ENCODE measurements around the gene KIF26A. TPM values are rescaled to one million over a fixed set of nuclear protein-coding genes. Genes with fewer than 3 reads are reported as not detected.

Gene KIF26A
- total RNA-seq, 1 donor from 2014 or later: 20.0 TPM

DNA sequence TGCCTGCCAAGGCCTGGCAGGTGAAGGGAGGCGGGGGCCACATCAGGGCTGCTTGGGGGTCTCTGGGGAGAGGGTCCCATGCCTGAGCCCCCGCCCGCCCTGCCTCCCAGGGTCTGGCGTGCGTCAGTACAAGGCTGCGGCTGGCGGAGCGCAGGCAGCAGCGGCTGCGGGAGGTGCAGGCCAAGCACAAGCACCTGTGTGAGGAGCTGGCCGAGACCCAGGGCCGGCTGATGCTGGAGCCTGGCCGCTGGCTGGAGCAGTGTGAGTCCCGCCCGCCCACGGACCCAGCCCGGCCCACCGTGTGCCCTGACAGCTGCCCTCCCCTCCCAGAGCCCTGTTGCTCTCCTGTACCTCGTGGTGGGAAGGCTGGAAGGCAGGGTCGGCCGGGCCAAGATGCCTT, 40.7 kb downstream of the KIF26A start:
- TF ChIP-seq, protein P1, sequence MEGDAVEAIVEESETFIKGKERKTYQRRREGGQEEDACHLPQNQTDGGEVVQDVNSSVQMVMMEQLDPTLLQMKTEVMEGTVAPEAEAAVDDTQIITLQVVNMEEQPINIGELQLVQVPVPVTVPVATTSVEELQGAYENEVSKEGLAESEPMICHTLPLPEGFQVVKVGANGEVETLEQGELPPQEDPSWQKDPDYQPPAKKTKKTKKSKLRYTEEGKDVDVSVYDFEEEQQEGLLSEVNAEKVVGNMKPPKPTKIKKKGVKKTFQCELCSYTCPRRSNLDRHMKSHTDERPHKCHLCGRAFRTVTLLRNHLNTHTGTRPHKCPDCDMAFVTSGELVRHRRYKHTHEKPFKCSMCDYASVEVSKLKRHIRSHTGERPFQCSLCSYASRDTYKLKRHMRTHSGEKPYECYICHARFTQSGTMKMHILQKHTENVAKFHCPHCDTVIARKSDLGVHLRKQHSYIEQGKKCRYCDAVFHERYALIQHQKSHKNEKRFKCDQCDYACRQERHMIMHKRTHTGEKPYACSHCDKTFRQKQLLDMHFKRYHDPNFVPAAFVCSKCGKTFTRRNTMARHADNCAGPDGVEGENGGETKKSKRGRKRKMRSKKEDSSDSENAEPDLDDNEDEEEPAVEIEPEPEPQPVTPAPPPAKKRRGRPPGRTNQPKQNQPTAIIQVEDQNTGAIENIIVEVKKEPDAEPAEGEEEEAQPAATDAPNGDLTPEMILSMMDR (IDR thresholded peaks at IDR 0.05; ENCODE audit: unreplicated experiment): no peak
- H3K9me3 Mint-ChIP-seq: no peaks in the 10 kb centered on the region
- H3K4me1 Mint-ChIP-seq: peaks cover 2% of the 10 kb centered on the region
- H3K27ac Mint-ChIP-seq: no peak overlapping the region
- no peaks in the 10 kb centered on the region for H3K36me3 Mint-ChIP-seq
- DNase-seq (ENCODE audit: low spot score in 2 of 2, unreplicated experiment in 2 of 2): no peak
- no peak overlapping the region for H3K4me3 Mint-ChIP-seq
- H3K27me3 Mint-ChIP-seq (ENCODE audit: low read depth): no peaks in the 10 kb centered on the region

DNA sequence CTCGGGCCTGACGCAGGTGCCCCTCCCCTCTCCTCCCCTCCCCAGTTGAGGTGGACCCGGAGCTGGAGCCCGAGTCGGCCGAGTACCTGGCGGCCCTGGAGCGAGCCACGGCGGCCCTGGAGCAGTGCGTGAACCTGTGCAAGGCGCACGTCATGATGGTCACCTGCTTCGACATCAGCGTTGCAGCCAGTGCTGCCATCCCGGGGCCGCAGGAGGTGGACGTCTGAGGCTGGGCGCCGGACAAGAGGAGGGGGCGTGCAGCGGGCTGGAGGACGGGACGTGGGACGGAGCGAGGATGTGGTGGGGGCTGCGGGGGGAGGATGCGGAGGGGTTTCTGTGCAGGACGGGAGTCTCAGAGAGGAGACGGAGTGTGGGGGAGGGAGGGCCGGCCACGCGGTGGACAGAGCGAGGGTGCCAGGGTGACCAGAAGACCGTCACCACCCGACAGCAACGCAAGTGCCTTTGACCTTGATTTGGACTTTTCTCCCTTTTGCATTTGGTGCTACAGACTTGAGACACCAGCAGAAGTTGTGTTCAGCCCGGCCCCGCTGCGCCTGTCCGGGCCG, 41.3 kb downstream of the KIF26A start:
- Mint-ChIP-seq H3K27ac (no peak overlapping the region), H3K4me1 (peaks cover 4% of the 10 kb centered on the region), H3K27me3 (ENCODE audit: low read depth) (no peaks in the 10 kb centered on the region), H3K9me3 (no peaks in the 10 kb centered on the region), H3K36me3 (no peaks in the 10 kb centered on the region), H3K4me3 (no peak overlapping the region)
- DNase-seq (ENCODE audit: low spot score in 2 of 2, unreplicated experiment in 2 of 2): no peak
- TF ChIP-seq, protein P1 (IDR thresholded peaks at IDR 0.05; ENCODE audit: unreplicated experiment): no peak

DNA sequence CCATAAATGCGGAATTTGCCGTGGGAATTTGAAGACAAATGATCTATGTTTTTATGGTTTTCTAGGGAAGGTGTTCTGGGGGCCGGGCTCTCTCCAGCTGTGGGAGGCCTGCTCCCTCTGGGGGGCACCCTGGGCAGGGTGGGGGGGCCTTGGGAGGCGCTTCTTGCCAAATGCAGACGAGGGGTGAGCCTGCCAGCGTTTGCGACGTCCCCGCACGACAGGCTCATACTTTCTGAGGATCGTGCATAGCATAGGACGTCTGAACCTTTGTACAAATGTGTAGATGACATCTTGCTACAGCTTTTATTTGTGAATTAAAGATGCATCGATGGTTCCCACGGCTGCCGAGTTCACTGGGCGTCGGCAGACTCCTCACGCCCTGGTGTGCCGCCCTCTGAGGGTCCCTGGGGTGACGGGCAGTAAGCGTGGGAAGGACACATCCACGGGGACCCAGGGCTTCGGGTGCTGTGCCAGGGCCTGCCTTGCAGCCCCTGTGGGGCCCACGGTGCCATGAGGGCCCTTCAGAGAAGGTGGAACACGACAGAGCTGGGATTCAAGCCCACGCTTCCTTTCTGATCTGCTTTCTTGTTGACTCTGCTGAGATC, 42.3 kb downstream of the KIF26A start:
- H3K36me3 Mint-ChIP-seq: no peaks in the 10 kb centered on the region
- no peak for DNase-seq (ENCODE audit: low spot score in 2 of 2, unreplicated experiment in 2 of 2)
- H3K4me1 Mint-ChIP-seq: peaks cover 6% of the 10 kb centered on the region
- TF ChIP-seq, protein P1 (IDR thresholded peaks at IDR 0.05; ENCODE audit: unreplicated experiment): no peak
- no peaks in the 10 kb centered on the region for H3K27me3 Mint-ChIP-seq (ENCODE audit: low read depth)
- no peak overlapping the region for H3K4me3 Mint-ChIP-seq
- H3K27ac Mint-ChIP-seq: peak overlapping the region; percentile 69
- H3K9me3 Mint-ChIP-seq: no peaks in the 10 kb centered on the region

DNA sequence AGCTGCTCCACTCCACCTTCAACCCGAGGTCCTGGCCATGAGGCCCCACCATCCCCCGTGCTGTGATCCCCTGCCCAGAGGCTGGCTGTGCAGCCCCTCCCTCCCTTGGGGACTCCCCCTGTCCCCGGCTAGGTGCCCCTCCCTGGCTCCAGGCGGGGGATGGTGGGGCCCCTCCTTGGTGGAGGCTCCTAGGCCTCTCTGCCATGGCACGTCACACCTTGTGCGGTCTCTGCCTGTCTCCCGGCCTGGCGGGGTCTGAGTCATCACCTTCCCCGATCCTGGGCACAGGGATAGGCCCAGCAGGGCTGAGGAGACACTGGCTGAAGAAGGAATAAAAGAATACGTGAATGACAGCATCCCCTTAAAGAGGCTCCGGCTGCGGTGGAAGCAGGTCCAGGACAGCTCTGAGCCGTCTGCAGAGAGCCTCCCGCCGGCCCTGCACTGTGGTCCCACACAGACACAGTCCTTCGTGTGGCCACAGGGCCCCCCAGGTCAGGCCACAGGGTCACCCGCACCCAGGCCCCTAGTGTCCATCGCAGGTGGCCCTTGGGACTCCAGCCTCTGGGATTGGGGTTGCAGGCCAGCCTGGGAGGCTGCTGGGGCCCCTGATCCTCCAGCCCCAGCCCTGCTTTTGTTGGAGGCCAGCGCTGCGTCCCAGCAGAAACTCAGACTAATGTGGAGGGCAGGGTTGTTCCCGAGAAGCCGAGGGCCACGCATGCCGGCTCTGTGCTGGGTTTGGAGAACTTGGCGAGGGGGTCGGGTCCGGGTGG, 43.6 kb downstream of the KIF26A start:
- H3K9me3 Mint-ChIP-seq: no peaks in the 10 kb centered on the region
- no peaks in the 10 kb centered on the region for H3K27me3 Mint-ChIP-seq (ENCODE audit: low read depth)
- no peaks in the 10 kb centered on the region for H3K36me3 Mint-ChIP-seq
- no peak overlapping the region for H3K4me3 Mint-ChIP-seq
- DNase-seq (ENCODE audit: low spot score in 2 of 2, unreplicated experiment in 2 of 2): no peak
- H3K27ac Mint-ChIP-seq: no peak overlapping the region
- H3K4me1 Mint-ChIP-seq: peaks cover 9% of the 10 kb centered on the region
- TF ChIP-seq, protein P1 (IDR thresholded peaks at IDR 0.05; ENCODE audit: unreplicated experiment): no peak

DNA sequence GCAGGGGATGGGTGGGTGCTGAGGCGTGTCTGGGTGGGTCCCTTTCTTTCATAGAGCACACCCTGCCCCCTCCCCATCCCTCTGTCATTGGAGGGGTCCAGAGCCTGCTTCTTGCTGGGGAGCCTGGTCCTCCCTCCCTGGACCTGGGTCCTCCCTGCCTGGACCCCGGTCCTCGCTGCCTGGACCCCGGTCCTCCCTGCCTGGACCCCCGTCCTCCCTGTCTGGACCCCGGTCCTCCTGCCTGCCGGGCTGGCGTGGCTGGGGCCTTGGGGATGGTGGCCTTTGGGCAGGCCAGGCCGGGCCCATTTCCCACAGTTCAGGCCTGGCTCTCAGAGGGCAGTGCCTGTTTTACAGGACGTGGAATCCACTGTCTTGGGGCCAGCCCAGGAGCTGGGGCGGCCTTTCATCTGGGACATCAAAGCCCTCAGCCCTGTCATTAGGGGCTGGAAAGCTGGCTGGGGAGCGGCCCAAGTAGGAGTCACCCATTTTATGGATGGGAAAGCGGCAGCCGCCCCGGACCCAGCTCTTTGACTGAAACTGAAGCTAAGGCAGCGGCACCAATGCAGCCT, 44.6 kb downstream of the KIF26A start:
- no peak for DNase-seq (ENCODE audit: low spot score in 2 of 2, unreplicated experiment in 2 of 2)
- Mint-ChIP-seq H3K27me3 (ENCODE audit: low read depth) (no peaks in the 10 kb centered on the region), H3K36me3 (no peaks in the 10 kb centered on the region), H3K4me3 (no peak overlapping the region), H3K4me1 (peaks cover 9% of the 10 kb centered on the region), H3K27ac (no peak overlapping the region), H3K9me3 (no peaks in the 10 kb centered on the region)
- TF ChIP-seq, protein P1 (IDR thresholded peaks at IDR 0.05; ENCODE audit: unreplicated experiment): no peak
